NCI-H1105 treated with DMSO at 0.1 percent for 48 hours (cell line): ENCODE data around the gene PLCG1.
"Not testable (repeated sequence)": the region's sequence is repeated elsewhere in the genome, so short reads cannot be mapped to it uniquely, and the experiment has no call there.

Source experiments
- DNase-seq: peaks from one replicate; lab custom pipeline; 2025; lab: John Stamatoyannopoulos, UW

The PLCG1 gene

DNA sequence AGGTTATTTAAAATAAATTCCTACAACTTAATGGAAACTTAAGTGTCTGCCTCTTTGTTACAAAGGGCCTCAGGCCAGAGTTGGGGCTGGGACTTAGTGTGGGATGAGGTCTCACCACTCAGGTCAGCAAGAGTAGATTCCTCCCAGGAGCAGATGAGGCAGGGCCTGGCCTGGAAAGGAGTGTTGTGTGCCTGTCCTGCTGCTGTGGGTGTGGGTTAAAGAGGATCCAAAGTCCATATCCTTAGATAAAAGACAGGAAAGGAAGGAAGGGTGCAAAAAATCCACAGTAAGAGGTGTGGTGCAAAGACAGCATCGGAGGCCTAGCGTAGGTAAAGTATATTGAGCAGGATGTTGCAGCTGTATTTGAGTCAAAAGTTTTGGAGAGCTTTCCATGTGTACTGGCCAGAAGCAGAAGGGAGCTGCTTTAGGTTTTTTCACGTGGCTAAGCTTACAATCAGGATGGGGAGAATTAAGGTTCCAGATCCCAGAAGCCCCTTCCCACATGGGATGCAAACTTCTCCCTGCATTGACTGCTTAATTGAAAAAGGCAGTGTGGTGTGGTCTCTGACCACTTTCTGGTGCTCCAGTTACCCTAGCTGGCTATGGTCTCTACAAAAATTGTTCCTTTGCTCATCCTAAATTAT is 12.8 kb upstream of the PLCG1 start:
- no peak for DNase-seq

DNA sequence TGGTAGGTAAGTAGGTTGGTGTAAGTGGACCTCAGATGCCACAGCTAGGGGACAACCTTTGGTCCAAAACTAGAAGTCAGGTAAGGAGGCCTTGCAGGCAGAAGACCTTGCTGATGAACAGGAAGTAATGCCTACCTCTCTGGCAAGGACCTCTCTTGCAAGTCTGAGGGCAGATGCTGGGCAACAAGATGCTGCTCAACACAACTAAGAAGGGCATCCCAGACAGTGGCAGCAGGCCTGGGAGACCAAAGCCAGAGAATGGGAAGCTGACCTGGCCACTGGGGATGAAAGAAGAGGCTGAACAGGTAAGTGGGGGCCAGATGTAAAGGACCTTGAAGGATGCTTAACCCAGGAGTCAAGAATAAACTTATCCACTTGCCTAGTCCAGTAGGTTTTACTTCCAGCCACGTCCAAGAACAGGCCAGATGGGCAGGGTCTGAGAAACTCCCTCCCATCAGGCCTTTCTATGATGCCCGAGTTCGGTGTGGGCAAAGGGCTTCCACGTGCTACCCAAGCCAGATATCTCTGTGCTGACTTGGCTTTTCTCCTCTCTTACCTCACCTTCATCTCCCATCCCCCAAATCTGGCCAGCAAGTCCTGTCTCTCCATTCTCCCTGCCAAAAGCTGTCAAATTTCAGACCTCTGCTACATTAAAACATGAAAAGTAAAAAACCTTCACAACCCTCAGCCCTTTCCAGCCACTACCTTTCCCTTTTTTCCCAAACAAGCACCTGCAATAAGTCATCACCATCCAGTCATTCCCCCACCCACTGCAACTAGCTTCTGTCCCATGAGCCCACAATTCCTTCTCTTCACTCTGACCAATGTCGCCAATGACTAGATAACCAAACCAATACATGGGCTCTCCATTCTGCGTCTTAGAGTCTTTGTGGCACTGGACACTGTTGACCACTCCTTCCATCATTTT is 11.5 kb upstream of the PLCG1 start:
- no peak for DNase-seq

DNA sequence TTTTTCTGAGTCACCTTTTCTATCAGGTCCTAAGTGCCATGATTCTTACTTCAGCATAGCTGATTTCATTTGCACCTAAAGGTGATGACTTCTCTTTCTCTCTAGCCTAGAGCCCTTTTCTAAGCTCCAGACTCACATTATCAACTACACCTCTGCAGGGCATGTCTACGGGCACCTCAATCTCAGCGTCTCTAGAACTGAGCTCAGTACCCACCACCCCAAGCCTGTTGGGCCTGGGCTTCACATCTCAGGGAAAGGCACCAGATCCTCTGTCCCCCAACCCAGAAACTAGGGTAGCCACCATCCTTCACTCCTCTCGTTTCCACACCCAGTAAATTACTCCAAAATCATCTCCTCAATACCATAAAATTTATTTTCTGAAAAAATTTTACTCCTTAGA is 10.6 kb upstream of the PLCG1 start:
- no peak for DNase-seq

DNA sequence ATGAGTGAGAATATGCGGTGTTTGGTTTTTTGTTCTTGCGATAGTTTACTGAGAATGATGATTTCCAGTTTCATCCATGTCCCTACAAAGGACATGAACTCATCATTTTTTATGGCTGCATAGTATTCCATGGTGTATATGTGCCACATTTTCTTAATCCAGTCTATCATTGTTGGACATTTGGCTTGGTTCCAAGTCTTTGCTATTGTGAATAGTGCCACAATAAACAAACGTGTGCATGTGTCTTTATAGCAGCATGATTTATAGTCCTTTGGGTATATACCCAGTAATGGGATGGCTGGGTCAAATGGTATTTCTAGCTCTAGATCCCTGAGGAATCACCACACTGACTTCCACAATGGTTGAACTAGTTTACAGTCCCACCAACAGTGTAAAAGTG is 9.0 kb upstream of the PLCG1 start:
- DNase-seq = not testable (repeated sequence)

DNA sequence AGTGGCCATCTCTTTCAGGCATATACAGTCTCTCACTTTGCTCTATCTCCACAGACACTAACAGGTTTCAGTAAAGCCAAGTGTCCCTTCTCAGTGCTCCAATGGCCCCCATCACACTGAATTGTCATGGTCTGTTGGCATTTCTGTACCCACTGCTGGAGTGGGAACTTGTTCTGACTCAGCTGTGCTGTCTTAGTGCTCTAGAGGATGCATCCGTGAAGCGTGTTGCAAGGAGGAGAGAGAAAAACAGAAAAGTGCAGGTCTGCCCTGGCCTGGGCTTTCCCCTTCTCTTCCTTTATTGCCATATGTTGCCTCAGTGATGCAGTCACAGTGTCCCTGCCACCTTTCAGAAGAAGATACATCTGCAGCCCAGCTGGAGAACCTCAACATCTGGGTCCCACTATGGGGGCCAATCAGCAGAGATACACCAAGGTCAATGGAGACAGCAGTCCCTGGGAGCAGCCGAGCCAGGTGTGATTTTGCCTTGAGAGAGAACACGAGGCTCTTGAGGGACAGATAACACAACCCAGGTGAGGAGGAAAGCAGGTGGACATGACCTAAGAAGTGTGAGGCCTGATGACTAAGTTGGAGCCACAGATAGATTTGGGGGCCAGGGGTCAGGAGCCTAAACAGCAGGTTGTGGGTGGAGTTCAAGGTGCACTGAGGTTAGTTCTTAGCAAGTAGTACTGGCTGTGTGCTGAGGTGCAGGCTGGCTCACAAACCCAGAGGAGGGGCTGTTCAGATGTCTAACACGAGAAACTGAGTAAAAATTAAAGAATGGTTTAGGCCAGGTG is 5.6 kb upstream of the PLCG1 start:
- no peak for DNase-seq

DNA sequence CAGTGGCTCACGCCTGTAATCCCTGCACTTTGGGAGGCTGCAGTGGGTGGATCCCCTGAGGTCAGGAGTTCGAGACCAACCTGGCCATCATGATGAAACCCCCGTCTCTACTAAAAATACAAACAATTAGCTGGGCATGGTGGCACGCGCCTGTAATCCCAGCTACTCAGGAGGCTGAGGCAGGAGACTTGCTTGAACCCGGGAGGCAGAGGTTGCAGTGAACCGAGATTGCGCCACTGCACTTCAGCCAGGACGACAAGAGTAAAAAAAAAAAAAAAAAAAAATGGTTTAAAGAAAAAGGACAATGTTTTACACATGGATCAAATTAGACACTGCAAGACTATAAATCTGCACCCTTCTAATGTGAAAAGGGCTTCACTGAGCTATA is 5.0 kb upstream of the PLCG1 start:
- DNase-seq = not testable (repeated sequence)

DNA sequence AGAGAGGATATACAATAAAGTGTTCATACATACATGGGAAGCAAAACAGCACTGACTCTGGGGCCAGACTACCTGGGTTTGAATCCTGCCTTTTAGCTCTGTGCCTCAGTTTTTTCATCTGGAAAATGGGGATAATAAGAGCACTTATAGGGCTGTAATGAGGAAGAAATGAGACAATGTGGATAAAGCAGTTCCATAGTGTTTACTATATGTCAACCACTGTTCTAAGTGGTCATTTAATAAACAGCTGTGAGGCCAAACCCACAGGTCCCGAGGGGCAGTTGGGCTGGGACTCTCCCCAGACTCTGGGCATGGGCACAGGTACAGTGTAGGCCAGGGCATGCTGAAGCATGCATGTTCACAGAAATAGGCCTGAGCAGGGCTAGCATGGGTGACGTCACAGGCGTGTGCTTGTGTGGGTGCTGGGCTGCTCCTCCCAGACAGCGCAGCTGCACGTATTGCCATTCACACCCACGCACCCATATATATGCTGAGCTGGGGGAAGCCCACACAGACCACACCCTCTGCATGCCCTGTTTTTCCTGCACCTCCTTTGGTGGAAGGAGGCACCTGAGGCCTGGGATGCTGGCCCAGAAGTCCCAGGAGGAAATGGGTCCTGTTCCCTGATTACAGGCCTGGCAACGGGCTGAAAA is 3.5 kb upstream of the PLCG1 start:
- DNase-seq = no peak

DNA sequence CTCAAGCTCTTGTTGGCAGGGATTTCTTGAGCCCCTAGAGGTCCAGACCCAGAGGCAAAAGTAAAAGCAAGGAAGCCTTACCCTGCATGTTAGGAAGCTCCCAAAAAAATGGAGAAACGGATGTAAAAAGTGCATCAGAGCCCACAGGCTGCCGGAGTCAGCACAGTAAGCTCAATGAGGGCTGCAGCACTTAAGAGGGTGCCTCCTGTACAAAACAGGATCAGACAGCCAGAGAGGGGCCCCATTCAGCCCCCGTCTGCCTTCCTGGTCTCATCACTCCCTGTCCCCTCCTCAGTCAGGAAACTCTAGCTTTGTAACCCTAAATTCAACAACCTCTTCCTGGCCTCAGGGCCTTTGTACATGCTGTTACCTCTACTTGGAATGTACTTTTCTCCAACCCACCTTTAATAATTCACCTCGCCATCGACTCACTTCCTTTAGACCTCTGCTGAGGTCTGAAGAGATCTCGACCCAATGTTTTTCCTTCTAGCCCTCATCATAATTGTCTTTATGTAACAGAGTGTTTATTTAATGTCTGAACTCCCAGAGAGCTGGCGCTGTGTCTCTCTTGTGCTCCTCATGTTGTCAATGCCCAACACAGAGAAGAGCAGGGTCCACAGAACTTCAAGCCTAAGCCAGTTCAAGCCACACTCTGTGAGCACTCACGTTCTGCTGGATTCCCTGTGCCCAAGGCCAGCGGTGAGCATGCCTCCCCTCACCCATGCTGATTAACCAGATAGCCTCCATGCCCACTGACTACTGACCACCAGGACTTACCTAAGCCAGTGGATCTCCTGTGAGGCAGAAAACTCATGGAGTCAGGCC is 2.8 kb upstream of the PLCG1 start:
- DNase-seq = no peak

DNA sequence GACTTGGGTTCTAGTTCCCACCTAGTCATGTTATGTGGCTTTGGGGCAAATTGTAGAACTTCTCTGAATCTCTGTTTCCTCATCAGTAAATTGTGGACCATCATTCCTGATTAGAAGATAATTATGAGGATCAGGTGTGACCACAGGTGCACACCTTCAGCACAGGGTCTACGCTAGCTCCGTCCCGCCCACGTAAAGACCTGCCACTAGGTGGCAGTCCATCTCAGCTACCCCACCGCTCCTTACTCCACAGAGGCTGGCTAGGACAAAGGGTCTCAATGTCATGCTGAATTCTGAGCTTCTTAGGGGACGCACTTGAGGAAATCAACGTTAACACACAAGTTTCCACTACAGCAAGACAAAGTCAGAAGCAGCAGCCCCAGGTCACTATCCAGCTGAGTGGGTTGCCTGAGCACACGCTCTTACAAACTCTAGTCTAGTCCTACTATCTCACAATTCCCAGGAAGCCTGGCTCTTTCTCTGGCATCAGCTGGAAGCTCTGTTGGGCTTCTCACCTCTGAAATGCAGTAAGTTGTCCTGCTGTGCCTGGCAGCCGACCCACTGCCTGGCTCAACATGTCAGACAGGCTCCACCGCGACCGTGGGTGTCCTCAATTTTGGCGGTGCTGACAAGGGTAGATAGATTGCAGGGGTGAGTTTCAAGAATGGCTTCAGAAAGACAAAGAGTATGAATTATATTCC is 2.0 kb upstream of the PLCG1 start:
- DNase-seq = peak; percentile 44

DNA sequence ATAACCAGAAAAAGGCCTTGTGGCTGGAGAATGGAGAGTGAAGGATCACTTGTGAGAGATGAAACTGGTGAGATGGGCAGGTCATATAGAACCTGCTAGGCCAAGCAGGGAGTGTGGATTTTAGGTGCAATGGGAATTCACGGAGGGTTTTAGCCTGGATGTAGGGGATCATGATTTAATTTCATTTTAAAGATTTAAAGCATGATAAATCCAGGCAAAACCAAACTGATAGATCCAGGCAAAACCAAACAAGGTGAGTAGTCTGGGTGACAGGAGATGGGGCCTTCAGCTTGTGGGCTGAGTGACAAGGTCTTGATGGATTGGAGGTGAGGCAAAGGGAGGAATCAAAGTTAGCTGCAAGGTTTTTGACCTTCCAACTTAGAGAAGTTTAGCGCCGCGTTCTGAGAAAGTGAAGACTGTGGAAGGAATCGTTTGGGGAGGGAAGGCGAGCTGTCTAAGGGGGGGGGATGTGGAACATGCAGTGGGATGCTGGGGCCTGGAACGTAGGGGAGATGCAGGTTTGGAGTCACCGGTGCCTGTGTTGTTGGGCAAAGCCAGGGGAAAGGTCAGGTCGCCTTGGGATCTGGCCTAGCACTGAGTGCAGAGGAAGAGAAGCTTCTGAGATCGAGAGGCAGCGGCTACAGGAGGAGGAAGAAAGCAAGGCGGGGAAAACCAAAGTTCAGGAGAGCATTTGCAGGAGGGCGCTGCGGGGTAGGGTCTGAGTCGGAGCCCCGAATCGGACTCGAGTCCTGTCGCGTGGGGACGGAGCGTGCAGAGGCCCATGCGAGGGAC is 1.3 kb upstream of the PLCG1 start:
- no peak for DNase-seq

DNA sequence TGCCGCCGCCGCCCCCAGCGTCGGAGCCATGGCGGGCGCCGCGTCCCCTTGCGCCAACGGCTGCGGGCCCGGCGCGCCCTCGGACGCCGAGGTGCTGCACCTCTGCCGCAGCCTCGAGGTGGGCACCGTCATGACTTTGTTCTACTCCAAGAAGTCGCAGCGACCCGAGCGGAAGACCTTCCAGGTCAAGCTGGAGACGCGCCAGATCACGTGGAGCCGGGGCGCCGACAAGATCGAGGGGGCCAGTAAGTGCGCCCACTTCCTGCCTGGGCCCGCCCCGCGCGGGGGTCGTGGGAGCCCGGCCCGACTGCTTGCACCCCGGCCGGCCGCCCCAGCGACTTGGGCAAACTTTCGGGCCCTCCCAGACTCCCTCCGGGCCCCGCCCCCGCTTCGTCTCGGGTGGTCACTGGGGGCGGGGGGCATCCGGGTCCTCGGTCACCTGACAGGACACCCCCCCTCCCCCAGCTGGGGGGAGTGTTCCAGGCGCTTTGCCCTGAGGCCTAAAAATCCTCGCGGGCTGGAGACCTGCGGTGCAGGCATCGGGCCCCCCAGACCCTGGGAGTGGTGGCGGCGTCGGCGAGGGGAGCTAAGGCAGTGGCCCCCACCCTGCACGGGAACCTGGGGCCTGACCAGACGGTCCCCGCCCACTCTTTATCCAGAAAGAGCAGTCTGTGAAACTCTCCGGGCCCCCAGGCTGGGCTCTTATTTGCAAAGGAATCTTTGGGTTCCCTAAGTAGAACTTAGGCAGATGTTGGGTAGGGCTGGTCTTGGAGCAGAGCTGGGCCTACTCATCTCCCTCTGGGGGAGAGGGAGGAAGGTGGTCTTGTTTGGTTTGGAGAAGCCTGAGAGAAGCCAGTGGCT is 501 bp downstream of the PLCG1 start:
- DNase-seq = peak; percentile 74

DNA sequence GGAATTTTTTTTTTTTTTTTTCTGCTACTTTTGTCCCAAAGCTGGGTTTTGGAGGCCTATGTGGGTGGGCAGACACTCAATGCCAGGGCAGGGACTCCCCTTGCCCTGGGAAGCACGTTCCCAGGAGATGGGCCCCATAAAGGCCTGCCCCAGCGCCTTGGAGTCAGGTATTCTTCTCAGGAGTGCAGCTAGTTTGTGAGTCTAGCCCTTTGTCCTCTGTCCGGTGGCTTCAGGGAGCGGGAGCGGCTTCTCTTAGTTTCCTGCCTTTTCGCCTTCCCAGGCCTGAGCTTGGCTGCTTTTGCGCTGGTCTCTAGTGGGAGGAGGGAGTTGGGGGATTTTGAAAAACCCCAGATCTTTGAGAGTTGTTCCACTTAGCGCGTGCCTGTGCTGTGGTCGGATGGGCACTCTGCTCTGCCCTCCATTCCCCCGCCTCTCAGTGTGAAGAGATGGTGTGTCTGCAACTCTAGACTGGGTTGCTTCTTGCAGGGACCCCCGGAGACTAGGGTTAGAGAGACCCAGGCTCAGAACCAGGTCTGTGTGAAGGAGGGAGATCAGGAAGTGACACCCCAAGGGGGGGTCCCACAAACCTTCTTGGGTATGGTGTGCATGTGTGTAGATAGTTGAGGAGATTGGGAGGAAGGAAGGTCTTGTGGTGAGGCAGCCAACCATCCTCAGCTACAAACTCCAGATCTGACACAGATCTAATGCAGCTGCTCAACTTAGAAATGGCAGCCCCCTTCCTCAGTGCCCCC is 1.3 kb downstream of the PLCG1 start:
- no peak for DNase-seq

DNA sequence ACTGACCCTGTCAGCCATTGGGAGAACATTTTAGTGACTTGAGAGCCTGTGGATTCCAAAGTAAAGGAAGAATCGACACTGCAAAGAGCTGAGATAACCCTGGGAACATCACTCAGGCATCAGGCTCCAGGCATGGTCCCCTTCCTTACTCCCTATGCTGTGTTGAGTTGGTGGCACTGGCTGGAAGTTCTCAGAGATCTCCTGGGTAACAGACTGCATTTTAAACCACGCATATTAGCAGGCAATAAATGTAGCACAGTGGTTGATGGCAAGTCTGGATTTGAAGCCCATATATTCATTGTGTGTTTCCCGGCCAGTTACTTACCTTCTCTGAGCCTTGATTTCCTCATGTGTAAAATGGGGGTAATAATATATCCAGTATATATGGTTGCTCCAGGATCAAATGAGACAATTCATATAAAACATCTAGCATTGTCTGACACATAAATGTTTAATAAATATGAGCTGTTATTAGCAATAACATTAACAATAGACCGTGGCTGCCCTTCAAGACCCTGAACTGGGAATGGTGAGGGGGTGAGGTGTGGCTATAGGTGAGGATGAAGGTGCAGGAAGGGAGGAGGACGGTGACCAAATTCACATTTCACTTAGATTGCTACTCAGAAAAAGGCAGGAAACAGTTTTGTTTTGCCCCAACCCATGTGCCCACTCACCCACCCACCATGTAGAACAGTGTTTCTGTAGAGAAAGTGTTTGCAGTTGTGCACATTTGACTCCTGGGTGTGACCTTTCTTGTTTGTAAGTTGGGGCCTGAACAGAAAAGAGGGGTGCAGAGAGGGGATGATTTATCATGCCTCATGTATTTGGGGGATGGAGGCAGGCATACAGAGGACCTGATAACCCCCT is 2.1 kb downstream of the PLCG1 start:
- no peak for DNase-seq

DNA sequence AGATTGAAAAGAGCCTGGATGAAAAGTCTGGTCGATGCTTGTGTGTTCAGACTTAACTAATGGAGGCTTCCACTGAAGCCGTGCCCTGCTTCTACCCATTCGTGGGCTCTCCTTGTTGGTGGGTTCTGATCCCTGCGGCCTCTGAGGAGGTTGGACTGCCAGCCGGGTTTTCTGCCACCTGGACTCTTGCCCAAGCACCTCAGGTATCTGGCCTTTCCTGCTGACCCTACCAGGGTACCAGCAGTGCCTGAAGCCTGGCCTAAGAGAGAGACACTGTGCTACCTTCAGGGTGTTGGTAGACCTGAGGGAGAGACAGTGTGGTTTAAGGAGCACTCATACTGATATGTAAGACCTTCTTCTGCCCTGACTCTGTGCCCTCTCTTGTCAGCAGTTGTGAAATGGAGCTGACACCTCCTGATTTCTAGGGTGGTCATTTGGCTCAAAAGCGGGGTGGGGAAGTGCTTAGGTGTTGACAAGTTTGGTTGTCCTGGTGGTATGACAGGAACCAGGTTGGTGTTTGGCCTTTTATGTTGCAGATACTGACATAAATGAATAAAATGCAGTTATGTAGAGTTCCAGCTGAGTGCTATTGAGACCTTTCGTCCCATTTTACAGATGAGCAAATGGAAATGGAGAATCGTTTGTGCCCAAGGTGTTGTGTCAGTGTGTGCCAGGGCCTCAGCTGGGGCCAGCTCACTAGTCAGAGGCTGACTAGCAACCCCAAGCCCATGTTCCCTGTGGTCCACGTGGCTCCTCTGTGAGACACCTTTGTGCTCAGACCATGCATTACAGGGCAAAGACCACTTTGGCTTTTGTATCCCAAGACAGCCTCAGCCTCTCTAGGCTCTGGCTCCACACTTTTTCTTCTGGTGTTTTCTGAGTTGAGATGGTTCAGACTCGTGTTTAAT is 3.1 kb downstream of the PLCG1 start:
- no peak for DNase-seq

DNA sequence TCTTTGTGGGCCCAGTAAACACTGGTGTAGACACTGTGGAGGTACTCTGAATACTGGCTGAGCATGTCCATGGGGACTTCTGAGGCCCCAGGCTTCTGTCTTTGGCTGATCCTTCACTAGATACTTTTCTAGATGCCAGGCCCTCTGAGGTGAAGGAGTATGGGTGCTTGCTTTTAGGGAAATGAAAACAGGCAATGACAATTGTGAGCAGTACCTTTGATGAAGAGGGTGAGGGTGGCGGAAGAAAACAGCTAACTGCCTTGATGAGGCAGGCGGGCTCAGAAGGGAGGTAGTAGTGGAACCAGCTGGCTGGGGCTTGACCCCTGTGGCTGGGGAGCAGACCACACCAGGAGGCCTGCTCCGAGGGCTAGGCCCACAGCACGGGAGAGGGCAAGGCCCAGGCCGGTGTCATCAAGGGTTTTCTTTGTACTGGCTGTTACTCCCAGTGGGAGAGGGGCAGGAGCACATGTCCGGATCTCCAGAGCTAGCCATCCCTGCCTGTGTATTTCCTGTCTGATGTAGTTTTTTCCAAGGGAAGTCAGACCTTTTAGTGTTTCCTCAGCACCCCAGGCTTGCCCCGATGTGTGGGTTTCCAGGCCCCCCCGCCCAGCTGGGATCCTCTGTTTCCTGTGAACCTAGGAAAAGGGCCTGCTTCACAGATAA is 3.9 kb downstream of the PLCG1 start:
- DNase-seq = no peak

DNA sequence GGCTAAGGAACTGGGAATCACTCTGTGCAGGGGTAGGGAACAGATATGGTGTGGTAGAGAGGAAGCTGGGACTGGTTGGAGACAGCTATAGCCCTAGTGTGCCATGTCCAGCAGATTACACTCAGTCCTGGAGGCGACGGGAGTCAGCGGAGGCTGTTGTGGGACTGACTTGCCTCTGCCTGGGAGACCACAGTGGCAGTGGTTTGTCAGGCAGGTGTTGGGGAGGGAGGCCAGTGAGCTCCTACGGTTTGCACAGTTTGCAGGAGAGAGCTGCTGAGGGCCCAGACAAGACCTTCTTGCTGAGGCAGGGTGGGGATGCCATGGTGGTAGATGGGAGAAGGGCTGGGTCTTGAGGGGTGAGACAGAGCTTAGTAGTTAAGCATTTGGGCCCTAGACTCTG is 4.9 kb downstream of the PLCG1 start:
- no peak for DNase-seq
